PC-3 (cell line): Measurements from ENCODE around the gene GRK2.

Experiments
- CTCF ChIP-seq: fragments of 300-600 bp; sonication (generic); conservative IDR thresholded peaks from 2 replicates; pipeline ENCODE4 v1.5.1; 2017; ENCODE audit warnings: antibody characterized with exemption, low read depth, mild to moderate bottlenecking, low read length
- EZH2 ChIP-seq: fragments of 300-600 bp; sonication (generic); IDR thresholded peaks from one replicate; pipeline ENCODE4 v1.6.1; 2017; ENCODE audit warnings: antibody characterized with exemption, mild to moderate bottlenecking, low read length; ENCODE audit not compliant: unreplicated experiment
- EZH2phosphoT487 ChIP-seq: fragments of 300-600 bp; sonication (generic); IDR thresholded peaks from 2 replicates; pipeline ENCODE4 v1.6.1; 2018; ENCODE audit warnings: mild to moderate bottlenecking, antibody characterized with exemption, low read length, borderline replicate concordance

- no peak for TF ChIP-seq CTCF
- no peak for TF ChIP-seq EZH2
- no peak for TF ChIP-seq EZH2phosphoT487
Observed at GRCh38 chr11:67291481-67292381, 25.5 kb downstream of the GRK2 start.
